ENCODE measurements around the gene GCK.
"Not testable (repeated sequence)": the region's sequence is repeated elsewhere in the genome, so short reads cannot be mapped to it uniquely, and the experiment has no call there.

The GCK gene

GRCh38 chr7:44180631-44181030 lies 8.6 kb downstream of the GCK start:
- ATAC-seq (replicated peaks; ENCODE audit: extremely low read depth, poor library complexity, severe bottlenecking) (no peak), DNase-seq (ENCODE audit: low spot score in 2 of 2) (no peak)
- Mint-ChIP-seq H3K27ac (ENCODE audit: low read depth) (no peak overlapping the region), H3K9me3 (no peaks in the 10 kb centered on the region), H3K4me3 (no peak overlapping the region), H3K27me3 (peaks cover 71% of the 10 kb centered on the region), H3K4me1 (no peaks in the 10 kb centered on the region), H3K36me3 (ENCODE audit: insufficient read depth) (peaks cover 3% of the 10 kb centered on the region)

GRCh38 chr7:44177570-44178131 lies 11.6 kb downstream of the GCK start:
- Mint-ChIP-seq H3K36me3 (ENCODE audit: insufficient read depth) (no peaks in the 10 kb centered on the region), H3K4me3 (no peak overlapping the region), H3K4me1 (no peaks in the 10 kb centered on the region), H3K9me3 (no peaks in the 10 kb centered on the region), H3K27ac (ENCODE audit: low read depth) (no peak overlapping the region), H3K27me3 (peaks cover 81% of the 10 kb centered on the region)
- ATAC-seq (replicated peaks; ENCODE audit: extremely low read depth, poor library complexity, severe bottlenecking) (no peak), DNase-seq (ENCODE audit: low spot score in 2 of 2) (no peak)

GRCh38 chr7:44176486-44176885 lies 12.8 kb downstream of the GCK start:
- H3K27ac Mint-ChIP-seq (ENCODE audit: low read depth), result no peak overlapping the region
- no peaks in the 10 kb centered on the region for H3K9me3 Mint-ChIP-seq

GRCh38 chr7:44175730-44176129 lies 13.5 kb downstream of the GCK start:
- H3K27me3 Mint-ChIP-seq, result peaks cover 67% of the 10 kb centered on the region
- no peaks in the 10 kb centered on the region for H3K4me1 Mint-ChIP-seq
- no peak overlapping the region for H3K27ac Mint-ChIP-seq (ENCODE audit: low read depth)
- H3K36me3 Mint-ChIP-seq (ENCODE audit: insufficient read depth), result no peaks in the 10 kb centered on the region
- ATAC-seq (replicated peaks; ENCODE audit: extremely low read depth, poor library complexity, severe bottlenecking) (no peak), DNase-seq (ENCODE audit: low spot score in 2 of 2) (no peak)
- no peaks in the 10 kb centered on the region for H3K9me3 Mint-ChIP-seq
- no peak overlapping the region for H3K4me3 Mint-ChIP-seq

More at GRCh38 chr7:44176486-44176885, 12.8 kb downstream of the GCK start:
- Mint-ChIP-seq H3K4me3 (no peak overlapping the region), H3K27me3 (peaks cover 69% of the 10 kb centered on the region), H3K4me1 (no peaks in the 10 kb centered on the region), H3K36me3 (ENCODE audit: insufficient read depth) (no peaks in the 10 kb centered on the region)
- ATAC-seq (replicated peaks; ENCODE audit: extremely low read depth, poor library complexity, severe bottlenecking), result no peak
- DNase-seq (ENCODE audit: low spot score in 2 of 2), result no peak

GRCh38 chr7:44174694-44174948 lies 14.6 kb downstream of the GCK start:
- not testable (repeated sequence) for H3K4me3 Mint-ChIP-seq; H3K9me3 Mint-ChIP-seq; ATAC-seq (replicated peaks; ENCODE audit: extremely low read depth, poor library complexity, severe bottlenecking); H3K27ac Mint-ChIP-seq (ENCODE audit: low read depth); H3K4me1 Mint-ChIP-seq; DNase-seq (ENCODE audit: low spot score in 2 of 2); H3K36me3 Mint-ChIP-seq (ENCODE audit: insufficient read depth)
- peaks cover 61% of the 10 kb centered on the region for H3K27me3 Mint-ChIP-seq

- H3K27me3 Mint-ChIP-seq, result peaks cover 56% of the 10 kb centered on the region
- no peak overlapping the region for H3K27ac Mint-ChIP-seq (ENCODE audit: low read depth)
- DNase-seq (ENCODE audit: low spot score in 2 of 2), result no peak
- no peak for ATAC-seq (replicated peaks; ENCODE audit: extremely low read depth, poor library complexity, severe bottlenecking)
- H3K9me3 Mint-ChIP-seq, result no peaks in the 10 kb centered on the region
- H3K36me3 Mint-ChIP-seq (ENCODE audit: insufficient read depth), result no peaks in the 10 kb centered on the region
- H3K4me3 Mint-ChIP-seq, result no peak overlapping the region
- no peaks in the 10 kb centered on the region for H3K4me1 Mint-ChIP-seq
These were observed 15.1 kb downstream of the GCK start for GRCh38 chr7:44173911-44174693.

- H3K9me3 Mint-ChIP-seq, result no peaks in the 10 kb centered on the region
- no peaks in the 10 kb centered on the region for H3K36me3 Mint-ChIP-seq (ENCODE audit: insufficient read depth)
- DNase-seq (ENCODE audit: low spot score in 2 of 2) (no peak), ATAC-seq (replicated peaks; ENCODE audit: extremely low read depth, poor library complexity, severe bottlenecking) (no peak)
- H3K4me1 Mint-ChIP-seq, result no peaks in the 10 kb centered on the region
- H3K27ac Mint-ChIP-seq (ENCODE audit: low read depth), result no peak overlapping the region
- H3K27me3 Mint-ChIP-seq, result peaks cover 44% of the 10 kb centered on the region
- no peak overlapping the region for H3K4me3 Mint-ChIP-seq
These were observed 16.3 kb downstream of the GCK start for GRCh38 chr7:44172803-44173424.

GRCh38 chr7:44172352-44172751 lies 16.9 kb downstream of the GCK start:
- H3K27me3 Mint-ChIP-seq, result peaks cover 38% of the 10 kb centered on the region
- H3K9me3 Mint-ChIP-seq, result no peaks in the 10 kb centered on the region
- DNase-seq (ENCODE audit: low spot score in 2 of 2) (no peak), ATAC-seq (replicated peaks; ENCODE audit: extremely low read depth, poor library complexity, severe bottlenecking) (no peak)
- H3K36me3 Mint-ChIP-seq (ENCODE audit: insufficient read depth), result no peaks in the 10 kb centered on the region
- no peak overlapping the region for H3K4me3 Mint-ChIP-seq
- H3K4me1 Mint-ChIP-seq, result no peaks in the 10 kb centered on the region
- no peak overlapping the region for H3K27ac Mint-ChIP-seq (ENCODE audit: low read depth)

- H3K27ac Mint-ChIP-seq (ENCODE audit: low read depth); H3K4me3 Mint-ChIP-seq; ATAC-seq (replicated peaks; ENCODE audit: extremely low read depth, poor library complexity, severe bottlenecking); H3K36me3 Mint-ChIP-seq (ENCODE audit: insufficient read depth); H3K9me3 Mint-ChIP-seq; DNase-seq (ENCODE audit: low spot score in 2 of 2); H3K4me1 Mint-ChIP-seq: not testable (repeated sequence)
- peaks cover 34% of the 10 kb centered on the region for H3K27me3 Mint-ChIP-seq
These were observed 17.3 kb downstream of the GCK start for GRCh38 chr7:44171901-44172300.

GRCh38 chr7:44167920-44168319 lies 21.3 kb downstream of the GCK start:
- ATAC-seq (replicated peaks; ENCODE audit: extremely low read depth, poor library complexity, severe bottlenecking) (no peak), DNase-seq (ENCODE audit: low spot score in 2 of 2) (no peak)
- Mint-ChIP-seq H3K27ac (ENCODE audit: low read depth) (no peak overlapping the region), H3K36me3 (ENCODE audit: insufficient read depth) (no peaks in the 10 kb centered on the region), H3K4me1 (no peaks in the 10 kb centered on the region), H3K4me3 (no peak overlapping the region), H3K27me3 (peaks cover 10% of the 10 kb centered on the region), H3K9me3 (peaks cover 6% of the 10 kb centered on the region)

GRCh38 chr7:44163591-44163990 lies 25.6 kb downstream of the GCK start:
- no peak overlapping the region for H3K27ac Mint-ChIP-seq (ENCODE audit: low read depth)
- no peak overlapping the region for H3K4me3 Mint-ChIP-seq
- no peaks in the 10 kb centered on the region for H3K36me3 Mint-ChIP-seq (ENCODE audit: insufficient read depth)
- no peaks in the 10 kb centered on the region for H3K4me1 Mint-ChIP-seq
- ATAC-seq (replicated peaks; ENCODE audit: extremely low read depth, poor library complexity, severe bottlenecking), result no peak
- no peak for DNase-seq (ENCODE audit: low spot score in 2 of 2)
- peaks cover 6% of the 10 kb centered on the region for H3K9me3 Mint-ChIP-seq
- peaks cover 14% of the 10 kb centered on the region for H3K27me3 Mint-ChIP-seq

GRCh38 chr7:44162785-44163395 lies 26.3 kb downstream of the GCK start:
- H3K4me3 Mint-ChIP-seq, result no peak overlapping the region
- H3K9me3 Mint-ChIP-seq, result peaks cover 6% of the 10 kb centered on the region
- DNase-seq (ENCODE audit: low spot score in 2 of 2) (no peak), ATAC-seq (replicated peaks; ENCODE audit: extremely low read depth, poor library complexity, severe bottlenecking) (no peak)
- no peaks in the 10 kb centered on the region for H3K4me1 Mint-ChIP-seq
- peaks cover 14% of the 10 kb centered on the region for H3K27me3 Mint-ChIP-seq
- no peaks in the 10 kb centered on the region for H3K36me3 Mint-ChIP-seq (ENCODE audit: insufficient read depth)
- no peak overlapping the region for H3K27ac Mint-ChIP-seq (ENCODE audit: low read depth)

- DNase-seq (ENCODE audit: low spot score in 2 of 2) (no peak), ATAC-seq (replicated peaks; ENCODE audit: extremely low read depth, poor library complexity, severe bottlenecking) (no peak)
- H3K27ac Mint-ChIP-seq (ENCODE audit: low read depth), result no peak overlapping the region
- H3K27me3 Mint-ChIP-seq, result peaks cover 14% of the 10 kb centered on the region
- no peaks in the 10 kb centered on the region for H3K4me1 Mint-ChIP-seq
- H3K36me3 Mint-ChIP-seq (ENCODE audit: insufficient read depth), result no peaks in the 10 kb centered on the region
- H3K4me3 Mint-ChIP-seq, result no peak overlapping the region
- H3K9me3 Mint-ChIP-seq, result peaks cover 6% of the 10 kb centered on the region
These were observed 27.1 kb downstream of the GCK start for GRCh38 chr7:44162179-44162578.
